SJCRH30 (cell line): ENCODE results near the gene PEAK1. TPM values are rescaled to one million over a fixed set of nuclear protein-coding genes. Genes with fewer than 3 reads are reported as not detected.

Experiments
- DNase-seq, 2 experiments: peaks; one replicate each; pipeline ENCODE4 v3.0.0-alpha.2; 2015 to 2020
- H3K27ac ChIP-seq: fragments of 250-450 bp; sonication (Bioruptor Pico); 2 replicates; pipeline ENCODE4 v1.5.1; 2020; ENCODE audit warnings: mild to moderate bottlenecking, moderate library complexity
- H3K27me3 ChIP-seq: fragments of 250-450 bp; sonication (Bioruptor Pico); 2 replicates; pipeline ENCODE4 v1.5.1; 2020; ENCODE audit warnings: mild to moderate bottlenecking, moderate library complexity
- H3K36me3 ChIP-seq: fragments of 250-450 bp; sonication (Bioruptor Pico); 2 replicates; pipeline ENCODE4 v1.5.1; 2020; ENCODE audit warnings: mild to moderate bottlenecking, moderate library complexity
- H3K4me1 ChIP-seq: fragments of 250-450 bp; sonication (Bioruptor Pico); 2 replicates; pipeline ENCODE4 v1.5.1; 2020; ENCODE audit warnings: mild to moderate bottlenecking, moderate library complexity
- H3K4me3 ChIP-seq: fragments of 250-450 bp; sonication (Bioruptor Pico); 2 replicates; pipeline ENCODE4 v1.5.1; 2020; ENCODE audit warnings: mild to moderate bottlenecking, moderate library complexity
- H3K9me3 ChIP-seq: fragments of 250-450 bp; sonication (Bioruptor Pico); replicated peaks from 2 replicates; pipeline ENCODE4 v1.5.1; 2020; ENCODE audit warnings: mild to moderate bottlenecking, moderate library complexity
- total RNA-seq: library from RNA; depleted of rRNA; stranded (reverse); fragments of >200 nt; shearing (Covaris generic); gene quantifications from 2 replicates; pipeline ENCODE4 v1.2.3, GENCODE V29; 2014; rRNA removed

PEAK1 gene
- total RNA-seq: 16.1 and 16.3 TPM in 2 replicates

GRCh38 chr15:77419836-77420609 lies at the start of gene PEAK1:
Gene PEAK1 (minus strand): TSS chr15:77420104. CDS start chr15:77181926, 238,178 bp downstream.
- Histone ChIP-seq H3K27ac (peak within 1 kb of the TSS; percentile 87), H3K4me1 (peaks cover 18% of the 10 kb centered on the region), H3K4me3 (peak within 1 kb of the TSS; percentile 90), H3K9me3 (no peaks in the 10 kb centered on the region), H3K27me3 (no peaks in the 10 kb centered on the region), H3K36me3 (no peaks in the 10 kb centered on the region)
- peak; percentile 99 to 100 for DNase-seq

- no peaks in the 10 kb centered on the region for H3K9me3 ChIP-seq
- H3K36me3 ChIP-seq: peaks cover 32% of the 10 kb centered on the region
- no peak for DNase-seq
- H3K27me3 ChIP-seq: no peaks in the 10 kb centered on the region
- no peaks in the 10 kb centered on the region for H3K4me1 ChIP-seq
- no peak overlapping the region for H3K27ac ChIP-seq
- H3K4me3 ChIP-seq: no peak overlapping the region
These were observed 49.0 kb upstream of the PEAK1 start for GRCh38 chr15:77468896-77469295.

- H3K9me3 ChIP-seq: no peaks in the 10 kb centered on the region
- DNase-seq: no peak
- no peak overlapping the region for H3K4me3 ChIP-seq
- peaks cover 30% of the 10 kb centered on the region for H3K36me3 ChIP-seq
- no peaks in the 10 kb centered on the region for H3K4me1 ChIP-seq
- no peaks in the 10 kb centered on the region for H3K27me3 ChIP-seq
- H3K27ac ChIP-seq: no peak overlapping the region
These were observed 46.6 kb upstream of the PEAK1 start for GRCh38 chr15:77466521-77466920.

GRCh38 chr15:77464129-77464865 lies 44.4 kb upstream of the PEAK1 start:
- H3K36me3 ChIP-seq: peaks cover 37% of the 10 kb centered on the region
- H3K27ac ChIP-seq: no peak overlapping the region
- no peak for DNase-seq
- H3K9me3 ChIP-seq: no peaks in the 10 kb centered on the region
- H3K4me3 ChIP-seq: no peak overlapping the region
- H3K4me1 ChIP-seq: no peaks in the 10 kb centered on the region
- no peaks in the 10 kb centered on the region for H3K27me3 ChIP-seq

GRCh38 chr15:77461486-77461885 lies 41.6 kb upstream of the PEAK1 start:
- DNase-seq: no peak
- H3K36me3 ChIP-seq: peaks cover 34% of the 10 kb centered on the region
- no peaks in the 10 kb centered on the region for H3K9me3 ChIP-seq

GRCh38 chr15:77459031-77459430 lies 39.1 kb upstream of the PEAK1 start:
- Histone ChIP-seq H3K27me3 (no peaks in the 10 kb centered on the region), H3K9me3 (no peaks in the 10 kb centered on the region), H3K4me1 (peaks cover 5% of the 10 kb centered on the region), H3K4me3 (no peak overlapping the region), H3K27ac (no peak overlapping the region), H3K36me3 (peaks cover 24% of the 10 kb centered on the region)
- DNase-seq: no peak

More at GRCh38 chr15:77461486-77461885, 41.6 kb upstream of the PEAK1 start:
- H3K27ac ChIP-seq: no peak overlapping the region
- no peak overlapping the region for H3K4me3 ChIP-seq
- no peaks in the 10 kb centered on the region for H3K27me3 ChIP-seq
- peaks cover 5% of the 10 kb centered on the region for H3K4me1 ChIP-seq

GRCh38 chr15:77457905-77458265 lies 38.0 kb upstream of the PEAK1 start:
- Histone ChIP-seq H3K4me1 (peaks cover 5% of the 10 kb centered on the region), H3K4me3 (no peak overlapping the region), H3K9me3 (no peaks in the 10 kb centered on the region), H3K27me3 (no peaks in the 10 kb centered on the region), H3K27ac (no peak overlapping the region), H3K36me3 (peaks cover 21% of the 10 kb centered on the region)
- DNase-seq: no peak

- H3K27me3 ChIP-seq: no peaks in the 10 kb centered on the region
- H3K36me3 ChIP-seq: peaks cover 21% of the 10 kb centered on the region
- H3K9me3 ChIP-seq: no peaks in the 10 kb centered on the region
- no peak overlapping the region for H3K4me3 ChIP-seq
- H3K27ac ChIP-seq: no peak overlapping the region
- DNase-seq: no peak
- H3K4me1 ChIP-seq: peaks cover 5% of the 10 kb centered on the region
These were observed 37.4 kb upstream of the PEAK1 start for GRCh38 chr15:77457191-77457904.

- Histone ChIP-seq H3K36me3 (peaks cover 21% of the 10 kb centered on the region), H3K4me3 (no peak overlapping the region), H3K27ac (no peak overlapping the region), H3K4me1 (peaks cover 5% of the 10 kb centered on the region), H3K9me3 (no peaks in the 10 kb centered on the region), H3K27me3 (no peaks in the 10 kb centered on the region)
- no peak for DNase-seq
These were observed 36.8 kb upstream of the PEAK1 start for GRCh38 chr15:77456746-77457145.

GRCh38 chr15:77455696-77456321 lies 35.9 kb upstream of the PEAK1 start:
- Histone ChIP-seq H3K9me3 (no peaks in the 10 kb centered on the region; the same call in 1 of the 2 replicates), H3K27me3 (no peaks in the 10 kb centered on the region), H3K4me3 (no peak overlapping the region), H3K36me3 (peaks cover 21% of the 10 kb centered on the region), H3K27ac (no peak overlapping the region), H3K4me1 (peaks cover 5% of the 10 kb centered on the region)
- DNase-seq: no peak

- DNase-seq: no peak
- Histone ChIP-seq H3K27me3 (no peaks in the 10 kb centered on the region), H3K4me3 (no peak overlapping the region), H3K9me3 (no peaks in the 10 kb centered on the region; the same call in 1 of the 2 replicates), H3K36me3 (peaks cover 15% of the 10 kb centered on the region), H3K4me1 (peaks cover 5% of the 10 kb centered on the region), H3K27ac (no peak overlapping the region)
These were observed 35.0 kb upstream of the PEAK1 start for GRCh38 chr15:77454951-77455350.

GRCh38 chr15:77454265-77454664 lies 34.4 kb upstream of the PEAK1 start:
- H3K4me3 ChIP-seq: no peak overlapping the region
- H3K36me3 ChIP-seq: peaks cover 11% of the 10 kb centered on the region
- H3K27me3 ChIP-seq: no peaks in the 10 kb centered on the region
- no peak overlapping the region for H3K27ac ChIP-seq
- no peak for DNase-seq
- H3K9me3 ChIP-seq: no peaks in the 10 kb centered on the region; the same call in 1 of the 2 replicates
- H3K4me1 ChIP-seq: peaks cover 5% of the 10 kb centered on the region

- Histone ChIP-seq H3K27me3 (no peaks in the 10 kb centered on the region), H3K4me1 (no peaks in the 10 kb centered on the region), H3K4me3 (no peak overlapping the region), H3K36me3 (no peaks in the 10 kb centered on the region), H3K9me3 (no peaks in the 10 kb centered on the region; the same call in 1 of the 2 replicates), H3K27ac (no peak overlapping the region)
- DNase-seq: no peak
These were observed 27.0 kb upstream of the PEAK1 start for GRCh38 chr15:77446840-77447390.

GRCh38 chr15:77440378-77440999 lies 20.6 kb upstream of the PEAK1 start:
- no peak overlapping the region for H3K27ac ChIP-seq
- no peak overlapping the region for H3K4me3 ChIP-seq
- H3K4me1 ChIP-seq: no peaks in the 10 kb centered on the region; the same call in 1 of the 2 replicates
- no peaks in the 10 kb centered on the region for H3K27me3 ChIP-seq
- 0 out of 2 replicates have a peak, but pooled peaks cover 2% of the 10 kb centered on the region for H3K36me3 ChIP-seq
- no peak for DNase-seq
- H3K9me3 ChIP-seq: no peaks in the 10 kb centered on the region
